Measurements from ENCODE around the gene KXD1.

The KXD1 gene

DNA sequence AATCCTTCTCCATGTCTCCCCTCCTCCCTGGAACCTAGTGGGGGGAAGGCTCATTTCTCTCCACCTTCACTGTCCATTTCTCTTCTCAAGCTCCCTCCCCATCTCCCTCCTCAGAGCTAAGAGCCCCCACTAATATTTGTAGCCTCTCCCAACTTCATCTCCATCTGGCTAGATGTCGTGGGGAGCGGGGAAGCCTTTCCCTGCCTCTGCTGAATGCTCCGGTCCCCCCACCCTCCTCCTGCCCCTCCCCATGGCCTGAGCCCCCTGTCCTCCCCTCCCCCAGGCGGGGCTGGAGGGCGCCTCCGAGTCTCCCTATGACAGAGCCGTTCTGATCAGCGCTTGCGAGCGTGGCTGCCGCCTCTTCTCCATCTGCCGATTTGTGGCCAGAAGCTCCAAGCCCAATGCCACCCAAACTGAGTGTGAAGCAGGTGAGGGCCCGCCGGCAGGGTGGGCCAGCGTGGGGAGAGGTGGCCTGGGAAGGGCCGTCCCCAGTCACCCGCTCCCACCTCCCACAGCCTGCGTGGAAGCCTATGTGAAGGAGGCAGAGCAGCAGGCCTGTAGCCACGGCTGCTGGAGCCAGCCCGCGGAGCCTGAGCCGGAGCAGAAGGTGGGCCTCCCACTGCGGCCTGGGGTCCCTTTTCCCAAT is 56.0 kb downstream of the KXD1 start:
- no peak for DNase-seq (ENCODE audit: low spot score)

DNA sequence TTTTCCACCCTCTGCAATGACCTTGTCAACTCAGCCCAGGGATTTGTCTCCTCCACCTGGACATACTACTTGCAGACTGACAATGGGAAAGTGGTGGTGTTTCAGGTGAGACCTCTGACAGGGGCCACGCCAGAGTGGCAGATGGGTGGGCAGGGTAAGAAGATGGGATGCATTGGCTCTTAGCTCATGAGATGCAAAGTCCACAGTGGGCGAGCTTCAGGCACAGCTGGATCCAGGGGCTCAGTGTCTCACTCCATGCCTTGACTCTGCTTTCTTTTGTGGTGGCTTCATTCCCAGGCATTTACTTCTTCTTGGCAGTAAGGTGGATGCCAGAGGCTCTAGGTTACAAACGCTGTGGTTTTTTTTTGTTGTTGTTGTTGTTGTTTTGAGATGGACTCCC is 58.4 kb downstream of the KXD1 start:
- DNase-seq (ENCODE audit: low spot score) = no peak

DNA sequence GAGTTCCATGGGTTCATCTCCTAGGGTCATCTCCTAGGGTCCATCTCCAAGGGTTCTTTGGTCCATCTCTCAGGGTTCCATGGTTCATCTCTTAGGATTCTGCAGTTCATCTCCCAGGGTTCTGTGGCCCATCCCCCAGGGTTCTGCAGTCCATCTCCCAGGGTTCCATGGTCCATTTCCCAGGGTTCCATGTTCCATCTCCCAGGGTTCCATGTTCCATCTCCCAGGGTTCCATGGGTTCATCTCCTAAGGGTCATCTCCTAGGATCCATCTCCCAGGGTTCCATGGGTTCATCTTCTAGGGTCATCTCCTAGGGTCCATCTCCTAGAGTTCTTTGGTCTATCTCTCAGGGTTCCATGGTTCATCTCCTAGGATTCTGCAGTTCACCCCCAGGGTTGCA is 59.9 kb downstream of the KXD1 start:
- DNase-seq (ENCODE audit: low spot score) = no peak

DNA sequence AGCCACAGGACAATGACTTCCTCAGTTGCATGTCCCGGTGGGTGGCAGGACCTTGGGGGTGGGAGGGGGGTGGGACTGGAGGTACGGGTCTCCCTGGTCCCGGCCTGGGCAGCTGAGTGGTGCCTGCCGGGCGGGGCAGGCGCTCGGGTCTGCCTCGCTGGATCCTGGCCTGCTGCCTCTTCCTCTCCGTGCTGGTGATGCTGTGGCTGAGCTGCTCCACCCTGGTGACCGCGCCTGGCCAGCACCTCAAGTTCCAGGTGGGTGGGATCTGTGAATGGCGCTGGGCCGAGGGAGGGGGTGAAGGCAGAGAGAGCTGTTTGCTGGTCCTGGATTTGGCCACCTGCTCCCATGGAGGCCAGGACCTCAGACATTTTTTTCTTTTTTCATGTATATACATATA is 60.6 kb downstream of the KXD1 start:
- DNase-seq (ENCODE audit: low spot score) = no peak
